Glutamatergic neuron (in vitro differentiated cells): ENCODE data around the gene KAT6B. TPM values are rescaled to one million over a fixed set of nuclear protein-coding genes. Genes with fewer than 3 reads are reported as not detected.
A peak's percentile ranks its signal among the peaks of the same experiment; 100 is the strongest.

Source experiments
- DNase-seq: peaks from one replicate; pipeline ENCODE4 v3.0.0; 2022
- H3K27ac Mint-ChIP-seq: one replicate; pipeline ENCODE4 v1.8.0; 2020; ENCODE audit warnings: mild to moderate bottlenecking, mixed read lengths, inconsistent platforms; ENCODE audit not compliant: unreplicated experiment
- H3K27me3 Mint-ChIP-seq: one replicate; pipeline ENCODE4 v1.8.0; 2020; ENCODE audit warnings: mild to moderate bottlenecking, moderate library complexity, mixed read lengths, inconsistent platforms; ENCODE audit not compliant: unreplicated experiment
- H3K36me3 Mint-ChIP-seq: one replicate; pipeline ENCODE4 v1.8.0; 2020; ENCODE audit warnings: mild to moderate bottlenecking, mixed read lengths, inconsistent platforms; ENCODE audit not compliant: unreplicated experiment
- H3K4me1 Mint-ChIP-seq: one replicate; pipeline ENCODE4 v1.8.0; 2020; ENCODE audit warnings: mild to moderate bottlenecking, low read depth, mixed read lengths, inconsistent platforms; ENCODE audit not compliant: unreplicated experiment
- H3K4me3 Mint-ChIP-seq: one replicate; pipeline ENCODE4 v1.8.0; 2020; ENCODE audit warnings: mild to moderate bottlenecking, mixed read lengths, inconsistent platforms; ENCODE audit not compliant: unreplicated experiment
- H3K9me3 Mint-ChIP-seq: one replicate; pipeline ENCODE4 v1.8.0; 2020; ENCODE audit warnings: mild to moderate bottlenecking, moderate library complexity, mixed read lengths, inconsistent platforms; ENCODE audit not compliant: unreplicated experiment
- CTCF ChIP-seq: fragments of 200-600 bp; sonication (generic); IDR thresholded peaks from one replicate; pipeline ENCODE4 v1.5.0; 2021; ENCODE audit not compliant: partially characterized antibody, unreplicated experiment
- total RNA-seq: library from RNA; stranded (reverse); fragmentation: NEBNext Ultra II Directional; extraction: Animal tissue kit (Norgen Biotek cat#: 25700); gene quantifications from one replicate; pipeline ENCODE4 v1.2.1, GENCODE V29; 2021; ENCODE audit not compliant: unreplicated experiment

The KAT6B gene
- total RNA-seq, 1 donor from 2014 or later: 75.3 TPM

- TF ChIP-seq CTCF: no peak
- Mint-ChIP-seq H3K9me3 (peaks cover 8% of the 10 kb centered on the region), H3K4me1 (peaks cover 52% of the 10 kb centered on the region), H3K27me3 (peaks cover 12% of the 10 kb centered on the region), H3K27ac (peak overlapping the region; percentile 67), H3K4me3 (peak overlapping the region; percentile 72), H3K36me3 (peaks cover 6% of the 10 kb centered on the region)
- DNase-seq: no peak
These were observed 195.2 kb downstream of the KAT6B start for GRCh38 chr10:75021379-75022249.

- peaks cover 45% of the 10 kb centered on the region for H3K4me1 Mint-ChIP-seq
- no peak for TF ChIP-seq CTCF
- peak overlapping the region; percentile 53 for H3K27ac Mint-ChIP-seq
- DNase-seq: no peak
- peaks cover 8% of the 10 kb centered on the region for H3K27me3 Mint-ChIP-seq
- H3K36me3 Mint-ChIP-seq: peaks cover 6% of the 10 kb centered on the region
- H3K9me3 Mint-ChIP-seq: peaks cover 7% of the 10 kb centered on the region
- peak overlapping the region; percentile 28 for H3K4me3 Mint-ChIP-seq
These were observed 196.7 kb downstream of the KAT6B start for GRCh38 chr10:75023074-75023473.

- H3K27ac Mint-ChIP-seq: no peak overlapping the region
- peaks cover 41% of the 10 kb centered on the region for H3K4me1 Mint-ChIP-seq
- H3K9me3 Mint-ChIP-seq: peaks cover 8% of the 10 kb centered on the region
- TF ChIP-seq CTCF: no peak
- no peak for DNase-seq
- H3K27me3 Mint-ChIP-seq: peaks cover 13% of the 10 kb centered on the region
- H3K36me3 Mint-ChIP-seq: peaks cover 23% of the 10 kb centered on the region
- H3K4me3 Mint-ChIP-seq: no peak overlapping the region
These were observed 198.6 kb downstream of the KAT6B start for GRCh38 chr10:75024971-75025523.

- peaks cover 23% of the 10 kb centered on the region for H3K36me3 Mint-ChIP-seq
- DNase-seq: no peak
- peaks cover 18% of the 10 kb centered on the region for H3K27me3 Mint-ChIP-seq
- no peak for TF ChIP-seq CTCF
- no peak overlapping the region for H3K27ac Mint-ChIP-seq
- H3K9me3 Mint-ChIP-seq: peaks cover 11% of the 10 kb centered on the region
- no peak overlapping the region for H3K4me3 Mint-ChIP-seq
- H3K4me1 Mint-ChIP-seq: peaks cover 21% of the 10 kb centered on the region
These were observed 201.6 kb downstream of the KAT6B start for GRCh38 chr10:75028049-75028448.

- Mint-ChIP-seq H3K27me3 (peaks cover 20% of the 10 kb centered on the region), H3K36me3 (peaks cover 23% of the 10 kb centered on the region), H3K4me3 (no peak overlapping the region), H3K4me1 (peaks cover 18% of the 10 kb centered on the region), H3K27ac (peak overlapping the region; percentile 39), H3K9me3 (peaks cover 11% of the 10 kb centered on the region)
- no peak for TF ChIP-seq CTCF
- no peak for DNase-seq
These were observed 202.3 kb downstream of the KAT6B start for GRCh38 chr10:75028748-75029147.
